DMS 273 (cell line): ENCODE results near the gene CENPM.

Experiments used
- DNase-seq: peaks from one replicate; lab custom pipeline; 2025; ENCODE audit not compliant: unreplicated experiment; lab: John Stamatoyannopoulos, UW

CENPM gene, protein sequence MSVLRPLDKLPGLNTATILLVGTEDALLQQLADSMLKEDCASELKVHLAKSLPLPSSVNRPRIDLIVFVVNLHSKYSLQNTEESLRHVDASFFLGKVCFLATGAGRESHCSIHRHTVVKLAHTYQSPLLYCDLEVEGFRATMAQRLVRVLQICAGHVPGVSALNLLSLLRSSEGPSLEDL

DNA sequence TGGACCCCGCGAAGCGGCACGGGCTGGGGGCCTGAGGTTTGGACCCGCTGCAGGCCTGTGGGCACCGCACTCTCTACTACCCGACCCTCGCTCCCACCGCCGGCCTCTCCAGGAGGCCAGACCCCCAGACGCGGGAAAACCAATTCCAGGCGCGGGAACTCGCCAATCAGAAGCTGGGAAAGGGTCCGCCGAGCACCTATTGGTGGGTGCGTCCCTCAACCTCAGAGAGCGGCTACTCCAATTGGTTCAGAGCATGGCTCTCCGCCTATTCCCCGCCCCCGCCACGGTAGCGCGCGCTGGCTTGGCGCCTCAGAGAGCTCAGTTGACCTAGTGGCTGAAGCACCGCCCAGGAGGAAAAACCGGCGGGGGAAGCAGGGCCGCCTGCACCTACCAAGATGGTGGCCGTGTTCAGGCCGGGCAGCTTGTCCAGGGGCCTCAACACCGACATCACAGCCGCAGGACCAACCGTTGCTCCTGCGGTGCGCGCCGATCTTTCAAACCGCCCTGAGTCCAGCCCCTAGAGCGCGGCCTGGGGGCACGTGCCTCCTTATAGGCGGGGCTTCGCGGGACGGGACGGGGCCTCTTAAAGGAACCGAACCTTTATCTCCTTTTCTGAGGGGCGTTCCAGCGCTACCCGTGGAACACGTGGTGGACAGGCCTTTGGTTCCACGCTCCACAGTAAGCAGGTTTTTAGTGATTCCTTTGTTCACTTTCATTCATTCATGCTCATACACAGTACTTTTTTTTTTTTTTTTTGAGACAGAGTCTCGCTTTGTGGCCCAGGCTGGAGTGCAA is at the start of gene CENPM:
CENPM (minus strand) TSS at position 524 of the 795 bp plus-strand sequence; CDS start at position 448, 76 bp downstream.
- DNase-seq, result peak; percentile 96

- DNase-seq, result no peak
These were observed 48.3 kb upstream of the CENPM start for GRCh38 chr22:41995211-41995610.

- DNase-seq, result no peak
These were observed 45.5 kb upstream of the CENPM start for GRCh38 chr22:41992496-41992895.

GRCh38 chr22:41991111-41991510 is 44.2 kb upstream of the CENPM start:
- DNase-seq, result no peak

DNA sequence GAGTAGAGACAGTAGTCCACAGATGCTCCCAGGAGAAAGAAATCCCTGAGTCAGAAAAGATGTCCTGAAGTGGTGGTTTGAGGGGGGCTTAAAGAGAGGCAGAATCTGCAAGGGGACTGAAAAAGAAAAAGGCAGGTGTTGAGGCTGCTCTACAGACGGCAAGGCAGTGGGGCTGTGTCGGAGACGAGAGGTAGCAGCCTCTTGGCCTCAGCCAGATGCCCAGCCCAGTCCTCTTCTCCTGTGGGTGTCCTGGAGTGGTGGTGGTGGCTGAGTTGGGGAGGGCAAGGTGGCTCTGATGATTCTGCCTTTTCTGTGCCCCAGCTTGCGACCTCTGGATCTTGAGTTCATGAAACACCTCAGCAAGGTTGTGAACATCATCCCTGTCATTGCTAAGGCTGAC is 42.3 kb upstream of the CENPM start:
- DNase-seq, result no peak

GRCh38 chr22:41987276-41987675 is 40.3 kb upstream of the CENPM start:
- no peak for DNase-seq

- no peak for DNase-seq
These were observed 36.8 kb upstream of the CENPM start for GRCh38 chr22:41983513-41984405.

DNA sequence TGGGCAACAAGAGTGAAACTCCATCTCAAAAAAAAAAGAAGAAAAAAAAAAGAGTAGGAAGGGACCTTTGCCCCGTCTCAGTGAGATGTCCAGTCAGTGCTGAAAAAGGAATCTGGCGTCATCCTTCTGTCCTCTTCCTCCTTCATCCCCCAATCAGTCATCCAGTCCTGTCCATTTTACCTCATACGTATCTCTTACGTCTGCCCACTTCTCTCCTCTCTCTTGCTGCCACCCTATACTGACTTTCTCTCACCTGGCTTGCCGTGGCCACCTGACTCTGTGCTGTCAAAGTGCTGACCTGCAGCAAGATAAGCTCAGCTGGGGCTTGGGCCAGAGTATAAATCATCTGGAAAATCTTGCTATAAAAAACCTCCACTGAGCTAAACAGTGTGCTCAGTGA is 35.9 kb upstream of the CENPM start:
- no peak for DNase-seq

DNA sequence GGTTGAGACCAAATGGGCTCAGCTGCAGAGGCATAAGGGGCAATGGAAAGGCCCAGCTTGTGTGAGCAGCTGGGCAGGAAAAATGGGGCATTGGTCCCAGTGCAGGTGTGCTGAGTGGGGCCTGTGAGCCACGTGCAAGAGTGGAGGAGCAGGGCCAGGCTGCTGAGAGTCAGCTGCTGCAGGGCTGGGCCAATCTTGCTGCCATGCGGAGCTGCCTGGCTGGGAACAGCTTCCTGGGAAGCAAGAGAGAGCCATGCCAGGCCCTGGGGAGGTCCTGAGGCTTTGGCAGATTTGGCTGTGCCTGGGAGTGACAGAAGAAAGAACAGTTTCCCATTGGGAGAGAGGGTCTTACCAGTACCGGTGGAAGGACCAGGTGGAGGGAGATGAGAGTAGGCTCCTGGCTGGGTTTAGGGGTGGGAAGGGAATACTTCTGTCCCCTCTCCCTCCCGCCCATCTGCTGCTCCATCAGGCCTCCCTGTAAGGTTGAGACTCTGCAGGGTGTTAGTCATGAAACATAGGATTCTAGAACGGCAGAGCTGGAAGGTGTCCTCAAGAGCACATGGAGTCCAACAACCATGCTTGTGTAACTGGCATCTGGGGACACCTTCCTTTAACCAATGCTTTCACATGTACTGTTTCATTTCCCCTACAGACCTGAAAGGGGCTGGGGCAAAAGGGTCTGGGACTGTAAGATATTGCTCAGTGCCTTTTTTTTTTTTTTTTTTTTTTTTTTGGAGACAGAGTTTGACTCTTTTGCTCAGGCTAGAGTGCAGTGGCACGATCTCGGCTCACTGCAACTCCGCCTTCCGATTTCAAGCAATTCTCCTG is 32.7 kb upstream of the CENPM start:
- peak; percentile 77 for DNase-seq

- no peak for DNase-seq
These were observed 31.8 kb upstream of the CENPM start for GRCh38 chr22:41978732-41979131.

DNA sequence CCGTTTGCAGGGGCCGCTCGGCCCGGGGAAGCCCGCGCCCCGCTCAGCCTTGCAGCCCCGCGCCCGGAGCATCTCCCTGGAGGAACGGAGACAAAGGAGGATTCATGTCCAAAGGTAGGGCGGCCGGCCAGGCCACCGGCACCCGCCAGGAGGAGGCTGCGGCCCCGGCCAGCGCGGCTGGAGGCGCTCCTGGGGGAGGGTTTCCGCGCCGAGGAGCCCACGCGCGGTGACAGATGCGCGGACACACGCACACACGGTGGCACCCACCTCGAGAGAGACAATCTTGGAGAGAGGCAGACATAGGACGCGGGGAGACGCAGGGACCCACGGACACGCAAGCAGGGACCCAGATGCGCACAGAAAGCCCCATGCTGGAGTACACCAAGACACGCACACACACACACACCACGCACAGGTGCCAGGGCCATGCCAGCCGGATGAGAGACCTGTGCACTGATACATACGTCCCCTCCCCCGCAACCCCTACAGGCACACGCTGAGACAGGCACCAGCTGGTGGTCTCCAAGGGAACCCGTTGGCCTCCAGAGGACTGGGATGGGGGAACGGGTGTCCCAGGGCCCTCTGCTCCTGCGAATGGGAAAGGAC is 30.1 kb upstream of the CENPM start:
- peak; percentile 71 for DNase-seq

DNA sequence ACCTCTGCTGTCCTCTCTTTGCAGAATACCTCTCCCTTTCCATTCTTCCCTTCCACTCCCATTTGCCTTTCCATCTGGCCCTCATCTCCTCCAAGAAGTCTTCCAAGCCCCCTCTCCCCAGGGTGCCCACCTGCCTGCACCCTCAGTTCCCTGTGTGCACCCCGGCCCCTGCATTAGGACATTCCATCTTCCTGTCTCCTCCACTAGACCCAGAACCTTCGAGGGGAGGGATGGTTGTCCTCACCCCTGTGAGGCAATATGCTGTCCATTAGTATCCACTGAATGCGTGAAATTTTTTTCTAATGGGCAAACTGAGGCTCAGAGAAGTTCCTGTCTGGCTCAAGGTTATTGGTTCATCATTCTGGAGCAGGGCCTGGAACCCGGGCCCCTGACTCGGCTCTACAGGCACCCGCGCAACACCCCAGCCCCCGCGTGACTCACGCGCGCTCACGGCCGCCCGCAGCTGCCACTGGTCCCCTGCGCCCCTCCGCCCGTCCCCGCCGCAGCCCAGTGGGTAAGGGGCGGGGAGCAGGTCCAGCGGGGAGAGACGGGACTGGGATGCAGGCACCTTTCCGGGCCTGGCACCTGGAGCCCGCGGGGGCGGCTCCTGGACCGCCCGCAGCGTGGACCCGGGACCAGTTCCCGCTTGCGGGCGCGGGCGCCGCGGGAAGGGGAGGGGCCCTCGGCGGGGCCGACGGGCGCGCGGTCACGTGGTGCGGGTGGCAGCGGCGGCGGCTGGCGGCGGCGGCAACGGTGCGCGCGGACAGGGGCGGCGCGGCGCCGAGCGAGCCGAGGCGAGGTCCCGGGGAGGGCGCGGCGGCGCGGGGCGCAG is 29.3 kb upstream of the CENPM start:
- peak; percentile 61 for DNase-seq

GRCh38 chr22:41975299-41976069 is 28.5 kb upstream of the CENPM start:
- no peak for DNase-seq

- DNase-seq, result no peak
These were observed 27.8 kb upstream of the CENPM start for GRCh38 chr22:41974691-41975290.

GRCh38 chr22:41971431-41971830 is 24.5 kb upstream of the CENPM start:
- DNase-seq, result no peak

DNA sequence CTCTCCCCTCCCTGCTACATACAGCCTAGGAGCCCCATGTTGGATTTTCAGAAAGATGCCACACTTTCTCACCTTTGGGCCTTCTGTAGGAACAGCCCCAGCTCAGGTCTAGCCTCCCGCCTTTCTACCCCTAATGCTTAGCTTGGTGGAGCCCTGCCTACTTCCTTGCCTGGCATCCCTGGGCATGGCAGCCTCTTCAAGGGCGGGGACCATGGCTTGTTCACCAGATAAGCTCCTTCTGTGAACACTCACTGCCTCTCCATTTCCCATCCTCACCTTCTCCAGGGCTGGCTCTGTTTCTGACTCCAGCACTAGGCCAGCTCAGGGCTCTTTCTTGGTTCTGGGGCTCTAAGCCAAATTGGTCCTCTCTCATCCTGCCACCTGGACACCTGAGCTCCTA is 23.6 kb upstream of the CENPM start:
- no peak for DNase-seq

DNA sequence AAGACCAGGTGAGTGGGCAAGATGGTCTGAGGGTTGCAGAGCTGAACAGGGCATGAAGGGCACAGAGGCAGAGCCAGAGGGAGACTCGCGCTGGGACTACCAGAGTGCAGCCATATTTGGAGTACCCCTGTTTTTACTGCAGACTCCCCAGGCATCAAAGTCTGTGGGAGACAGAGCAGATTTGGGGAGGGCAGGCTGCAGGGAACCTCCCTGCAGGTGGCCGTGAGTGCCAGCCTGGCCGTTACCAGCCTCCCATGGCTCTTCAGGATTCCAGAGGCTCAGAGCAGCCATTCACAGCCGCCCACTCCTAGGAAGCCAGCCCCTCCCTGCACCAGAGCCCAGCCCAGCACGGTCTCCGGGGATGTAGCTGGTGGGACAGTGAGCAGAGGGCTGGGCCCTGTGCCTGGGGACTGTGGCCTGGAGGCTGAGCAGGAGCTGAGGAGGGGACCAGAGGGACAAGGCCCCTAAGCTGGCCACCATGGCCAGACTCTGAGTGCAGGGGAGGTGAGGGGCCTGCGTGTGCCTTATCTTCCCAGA is 22.2 kb upstream of the CENPM start, which contains the start of gene SEPTIN3:
SEPTIN3 (plus strand) TSS at position 334 of the 537 bp plus-strand sequence. CDS start 2,050 bp downstream, outside the sequence.
- no peak for DNase-seq

- DNase-seq, result peak; percentile 29
These were observed 21.6 kb upstream of the CENPM start for GRCh38 chr22:41968601-41969000.
